ENCODE results near the gene AGPAT2.

AGPAT2 gene

DNA sequence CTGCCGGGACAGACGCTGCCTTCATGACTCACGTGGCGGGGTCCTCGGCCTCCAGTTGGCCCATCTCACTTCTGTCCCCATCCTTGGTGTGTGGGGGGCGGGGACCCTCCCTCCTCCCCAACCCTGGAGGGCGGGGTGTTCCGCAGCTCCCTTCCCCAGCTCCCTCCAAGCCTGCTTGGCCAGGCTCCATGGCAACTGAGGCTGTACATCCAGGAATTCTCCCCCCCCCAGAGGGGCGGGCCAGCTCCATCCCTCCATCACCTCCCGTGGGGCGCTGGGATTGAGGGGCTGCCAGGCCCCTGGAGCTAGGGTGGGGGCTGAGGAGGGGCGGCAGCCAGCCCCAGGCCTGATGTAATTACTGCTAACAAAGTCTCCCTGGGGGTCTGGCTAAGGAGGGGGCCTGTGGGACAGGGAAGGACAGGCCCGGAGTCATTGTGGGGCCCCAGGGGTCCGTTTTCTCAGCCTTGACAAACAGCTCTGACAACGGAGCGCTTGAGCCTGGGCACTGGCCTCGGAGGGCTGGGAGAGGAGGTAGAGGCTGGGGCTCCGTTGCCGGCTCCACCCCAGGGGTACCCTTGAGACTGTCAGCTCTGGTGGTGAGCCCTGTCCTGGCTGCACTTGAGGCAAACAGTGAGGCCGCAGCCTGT lies 33.1 kb upstream of the AGPAT2 start:
- H3K36me3 ChIP-seq (ENCODE audit: control insufficient read depth, insufficient read depth, low read length), result peaks cover 51% of the 10 kb centered on the region
- no peak overlapping the region for H3K4me3 ChIP-seq (ENCODE audit: extremely low read depth, insufficient read depth, low read length, poor library complexity, severe bottlenecking)
- H3K9me3 ChIP-seq (ENCODE audit: control insufficient read depth, low read length), result no peaks in the 10 kb centered on the region
- H3K27ac ChIP-seq (ENCODE audit: low read depth, low read length, severe bottlenecking), result peak overlapping the region; percentile 45
- H3K4me1 ChIP-seq (ENCODE audit: control insufficient read depth, insufficient read depth, low read length, poor library complexity, severe bottlenecking), result peaks cover 12% of the 10 kb centered on the region
- WGBS, 2 experiments (ENCODE audit: insufficient coverage in 2 of 2), result 44 to 49% methylated on average over 12 to 14 of the region's 20 CpGs

DNA sequence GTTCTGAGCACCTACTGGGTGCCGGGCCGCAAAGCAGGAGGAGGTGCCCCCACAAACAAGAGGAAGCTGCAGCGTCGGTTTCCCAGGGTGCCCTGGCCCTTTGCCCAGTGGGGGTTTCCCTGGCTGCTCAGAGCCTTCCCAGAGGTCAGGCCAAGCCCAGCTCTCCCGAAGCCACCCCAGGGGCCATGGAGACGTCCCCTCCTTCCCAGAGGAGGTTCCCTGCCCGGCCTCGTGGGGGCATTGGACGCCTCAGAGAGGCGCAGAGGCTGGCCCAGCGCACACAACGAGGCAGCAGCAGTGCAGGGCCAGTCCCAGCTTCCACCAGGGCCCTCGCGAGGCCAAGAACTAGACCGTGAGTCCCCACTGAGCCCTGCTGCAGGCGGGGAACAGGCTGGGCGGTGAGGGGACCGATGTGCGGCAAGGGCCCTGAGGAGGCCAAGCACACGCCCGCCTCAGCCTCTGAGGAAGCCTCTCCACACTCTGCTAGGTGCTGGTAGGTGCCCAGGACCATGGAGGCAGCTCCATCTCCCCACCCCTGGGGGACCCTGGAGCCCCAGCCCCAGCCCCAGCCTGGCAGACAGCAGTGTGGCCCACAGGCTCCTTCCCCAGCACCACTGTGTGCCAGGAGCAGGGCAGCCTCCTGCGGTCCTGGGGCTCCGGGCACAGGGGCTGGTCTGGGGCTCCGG lies 32.1 kb upstream of the AGPAT2 start:
- Histone ChIP-seq H3K4me3 (ENCODE audit: extremely low read depth, insufficient read depth, low read length, poor library complexity, severe bottlenecking) (no peak overlapping the region), H3K27ac (ENCODE audit: low read depth, low read length, severe bottlenecking) (no peak overlapping the region), H3K9me3 (ENCODE audit: control insufficient read depth, low read length) (no peaks in the 10 kb centered on the region), H3K36me3 (ENCODE audit: control insufficient read depth, insufficient read depth, low read length) (peaks cover 42% of the 10 kb centered on the region), H3K4me1 (ENCODE audit: control insufficient read depth, insufficient read depth, low read length, poor library complexity, severe bottlenecking) (peaks cover 15% of the 10 kb centered on the region)
- WGBS, 2 experiments (ENCODE audit: insufficient coverage in 2 of 2), result 91 to 95% methylated on average over 15 to 24 of the region's 24 CpGs

DNA sequence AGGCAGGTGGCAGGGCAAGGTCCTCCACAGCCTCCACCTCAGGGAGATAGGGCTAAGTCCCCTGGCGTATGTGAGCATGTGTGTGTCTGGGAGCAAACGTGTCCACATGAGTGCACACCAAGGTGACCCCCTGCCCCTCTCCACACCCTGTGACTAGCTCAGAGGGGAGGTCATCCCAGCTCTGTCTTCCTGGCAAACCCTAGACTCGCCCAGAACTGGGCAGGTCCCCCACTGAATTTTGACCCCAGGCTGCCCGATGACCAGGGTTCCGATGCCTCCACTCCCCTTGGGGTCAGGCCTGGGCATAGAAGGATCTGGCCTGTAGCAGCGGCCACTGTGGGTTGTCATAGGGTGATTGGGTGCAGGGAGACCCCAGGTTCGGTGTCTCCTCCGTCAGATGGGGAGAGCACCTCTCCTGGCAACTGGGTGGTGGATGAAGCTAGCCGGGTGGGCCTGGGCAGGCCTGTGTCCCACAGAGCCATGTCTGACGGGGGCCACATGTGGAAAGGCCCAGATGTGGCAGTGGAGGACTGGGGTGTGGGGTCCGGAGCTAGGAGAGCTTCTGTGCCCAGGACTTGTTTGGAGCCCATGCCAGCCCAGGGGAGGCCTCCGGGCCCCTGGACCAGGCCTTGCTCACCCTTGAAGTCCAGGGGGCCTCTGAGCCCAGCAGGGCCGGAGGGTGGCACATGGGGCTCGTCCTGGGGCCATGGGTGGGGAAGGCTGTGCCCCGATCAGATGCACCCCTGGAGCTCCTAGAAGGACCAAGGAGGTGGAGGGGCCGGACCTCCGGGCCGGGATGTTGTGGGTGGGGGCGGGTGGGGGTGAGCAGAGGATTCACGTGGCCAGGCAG lies 31.3 kb upstream of the AGPAT2 start:
- WGBS, 2 experiments (ENCODE audit: insufficient coverage in 2 of 2), result 96 to 99% methylated on average over 7 to 17 of the region's 20 CpGs
- H3K36me3 ChIP-seq (ENCODE audit: control insufficient read depth, insufficient read depth, low read length), result peaks cover 39% of the 10 kb centered on the region
- no peak overlapping the region for H3K4me3 ChIP-seq (ENCODE audit: extremely low read depth, insufficient read depth, low read length, poor library complexity, severe bottlenecking)
- H3K9me3 ChIP-seq (ENCODE audit: control insufficient read depth, low read length), result no peaks in the 10 kb centered on the region
- H3K27ac ChIP-seq (ENCODE audit: low read depth, low read length, severe bottlenecking), result no peak overlapping the region
- peaks cover 20% of the 10 kb centered on the region for H3K4me1 ChIP-seq (ENCODE audit: control insufficient read depth, insufficient read depth, low read length, poor library complexity, severe bottlenecking)

DNA sequence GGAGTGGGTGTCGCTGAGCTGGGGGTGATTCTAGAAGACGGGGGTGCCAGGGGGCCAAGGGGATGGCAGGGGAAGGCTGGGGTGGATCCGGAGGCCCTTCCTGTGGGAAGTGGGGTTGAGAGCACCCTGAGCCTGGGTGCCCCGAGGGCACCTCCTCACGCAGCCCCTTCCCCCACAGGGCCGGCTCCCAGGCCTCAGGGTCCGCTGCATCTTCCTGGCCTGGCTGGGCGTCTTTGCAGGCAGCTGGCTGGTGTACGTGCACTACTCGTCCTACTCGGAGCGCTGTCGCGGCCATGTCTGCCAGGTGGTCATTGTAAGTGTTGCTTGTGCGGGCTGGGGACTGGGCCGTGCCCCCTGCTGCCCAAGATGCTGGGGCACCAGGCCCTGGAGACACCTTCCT lies 30.1 kb upstream of the AGPAT2 start:
- Histone ChIP-seq H3K9me3 (ENCODE audit: control insufficient read depth, low read length) (no peaks in the 10 kb centered on the region), H3K4me1 (ENCODE audit: control insufficient read depth, insufficient read depth, low read length, poor library complexity, severe bottlenecking) (peaks cover 21% of the 10 kb centered on the region), H3K4me3 (ENCODE audit: extremely low read depth, insufficient read depth, low read length, poor library complexity, severe bottlenecking) (no peak overlapping the region), H3K27ac (ENCODE audit: low read depth, low read length, severe bottlenecking) (no peak overlapping the region), H3K36me3 (ENCODE audit: control insufficient read depth, insufficient read depth, low read length) (peaks cover 27% of the 10 kb centered on the region)
- WGBS, 2 experiments (ENCODE audit: insufficient coverage in 2 of 2), result 95 to 99% methylated on average over 11 to 15 of the region's 16 CpGs

DNA sequence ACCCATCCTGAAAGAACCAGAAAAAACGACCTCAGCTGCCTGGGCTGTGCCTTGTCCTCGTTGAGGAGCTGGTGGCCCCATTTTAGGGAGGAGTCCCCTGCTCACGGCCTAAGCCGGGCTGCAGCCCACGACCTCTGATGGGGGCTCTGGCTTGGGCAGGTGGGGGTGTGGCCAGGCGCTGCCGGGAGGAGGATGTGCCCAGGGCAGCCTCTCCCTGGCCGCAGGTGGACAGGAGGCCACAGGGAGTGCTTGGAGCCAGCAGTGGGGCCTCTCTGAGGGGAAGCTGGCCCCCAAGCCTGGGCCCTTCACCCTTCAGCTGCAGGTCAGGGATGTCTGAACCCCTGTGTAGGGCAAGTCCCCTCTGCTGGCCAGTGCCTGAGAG lies 27.6 kb upstream of the AGPAT2 start:
- Histone ChIP-seq H3K27ac (ENCODE audit: low read depth, low read length, severe bottlenecking) (peak overlapping the region; percentile 53), H3K9me3 (ENCODE audit: control insufficient read depth, low read length) (no peaks in the 10 kb centered on the region), H3K36me3 (ENCODE audit: control insufficient read depth, insufficient read depth, low read length) (peaks cover 13% of the 10 kb centered on the region), H3K4me3 (ENCODE audit: extremely low read depth, insufficient read depth, low read length, poor library complexity, severe bottlenecking) (no peak overlapping the region), H3K4me1 (ENCODE audit: control insufficient read depth, insufficient read depth, low read length, poor library complexity, severe bottlenecking) (peaks cover 16% of the 10 kb centered on the region)
- WGBS, 2 experiments (ENCODE audit: insufficient coverage in 2 of 2), result 80 to 90% methylated on average over 6 to 8 of the region's 8 CpGs

DNA sequence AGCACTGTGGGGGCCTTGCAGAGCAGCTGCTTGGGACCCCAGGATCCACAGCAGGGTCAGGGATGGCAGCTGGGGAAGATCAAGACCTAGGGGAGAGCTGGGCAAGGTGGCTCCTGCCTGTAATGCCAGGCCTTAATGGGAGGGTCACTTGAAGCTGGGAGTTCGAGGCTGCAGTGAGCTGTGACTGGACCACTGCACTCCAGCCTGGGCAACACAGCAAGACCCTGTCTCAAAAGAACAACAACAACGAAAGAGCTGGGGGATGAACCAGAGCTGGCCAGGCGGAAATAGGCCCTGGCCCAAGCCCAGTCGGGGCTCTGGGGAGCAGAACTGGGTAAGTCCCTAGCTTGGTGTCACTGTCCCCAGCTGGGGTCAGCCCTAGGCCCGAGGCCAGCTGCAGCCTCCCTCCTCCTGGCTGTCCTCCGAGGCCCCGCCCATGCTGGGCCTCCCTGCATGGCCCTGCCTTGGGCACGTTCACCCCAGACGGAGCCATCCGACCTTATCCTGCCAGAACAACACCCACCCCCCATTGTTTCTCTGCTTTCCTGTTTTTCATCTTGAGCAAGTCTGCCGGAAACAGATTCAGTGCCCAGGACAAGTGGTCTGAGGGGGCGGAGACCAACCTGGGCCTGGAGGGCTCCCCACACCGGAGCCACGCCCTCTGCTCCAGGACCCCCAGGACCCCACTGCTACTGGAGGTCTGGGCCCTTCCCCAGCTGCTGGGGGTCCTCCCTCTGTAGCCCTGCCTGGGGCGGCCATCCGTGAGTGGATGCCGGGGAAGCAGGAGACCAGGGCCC lies 27.0 kb upstream of the AGPAT2 start:
- Histone ChIP-seq H3K4me3 (ENCODE audit: extremely low read depth, insufficient read depth, low read length, poor library complexity, severe bottlenecking) (no peak overlapping the region), H3K4me1 (ENCODE audit: control insufficient read depth, insufficient read depth, low read length, poor library complexity, severe bottlenecking) (peaks cover 16% of the 10 kb centered on the region), H3K36me3 (ENCODE audit: control insufficient read depth, insufficient read depth, low read length) (peaks cover 13% of the 10 kb centered on the region), H3K27ac (ENCODE audit: low read depth, low read length, severe bottlenecking) (peak overlapping the region; percentile 53), H3K9me3 (ENCODE audit: control insufficient read depth, low read length) (no peaks in the 10 kb centered on the region)
- WGBS, 2 experiments (ENCODE audit: insufficient coverage in 2 of 2), result 85 to 93% methylated on average over 15 of the region's 17 CpGs

DNA sequence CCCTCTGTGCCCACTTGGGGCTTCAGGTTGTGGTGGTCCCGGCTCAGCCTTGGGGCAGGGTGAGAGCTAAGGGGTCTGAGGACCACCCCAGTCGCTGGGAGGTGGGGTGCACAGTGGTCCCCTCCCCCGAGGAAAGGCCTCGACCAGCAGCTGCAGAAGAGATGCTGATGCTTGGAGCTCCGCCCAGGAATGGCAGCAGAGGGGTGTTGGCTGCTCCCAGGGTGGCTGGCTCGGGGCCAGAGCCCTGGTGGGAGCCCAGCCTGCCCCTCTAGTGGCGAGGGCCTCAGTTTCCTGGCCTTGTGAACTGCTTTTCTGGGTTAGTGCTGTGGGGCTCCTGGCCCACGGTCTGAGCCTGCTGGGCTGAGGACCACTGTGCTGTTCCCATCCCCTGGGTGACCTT lies 26.3 kb upstream of the AGPAT2 start:
- H3K4me1 ChIP-seq (ENCODE audit: control insufficient read depth, insufficient read depth, low read length, poor library complexity, severe bottlenecking), result peaks cover 16% of the 10 kb centered on the region
- H3K27ac ChIP-seq (ENCODE audit: low read depth, low read length, severe bottlenecking), result no peak overlapping the region
- H3K36me3 ChIP-seq (ENCODE audit: control insufficient read depth, insufficient read depth, low read length), result peaks cover 13% of the 10 kb centered on the region
- H3K4me3 ChIP-seq (ENCODE audit: extremely low read depth, insufficient read depth, low read length, poor library complexity, severe bottlenecking), result peak overlapping the region; percentile 73
- 80 to 81% methylated on average over 8 of the region's 8 CpGs for WGBS, 2 experiments (ENCODE audit: insufficient coverage in 2 of 2)
- no peaks in the 10 kb centered on the region for H3K9me3 ChIP-seq (ENCODE audit: control insufficient read depth, low read length)

DNA sequence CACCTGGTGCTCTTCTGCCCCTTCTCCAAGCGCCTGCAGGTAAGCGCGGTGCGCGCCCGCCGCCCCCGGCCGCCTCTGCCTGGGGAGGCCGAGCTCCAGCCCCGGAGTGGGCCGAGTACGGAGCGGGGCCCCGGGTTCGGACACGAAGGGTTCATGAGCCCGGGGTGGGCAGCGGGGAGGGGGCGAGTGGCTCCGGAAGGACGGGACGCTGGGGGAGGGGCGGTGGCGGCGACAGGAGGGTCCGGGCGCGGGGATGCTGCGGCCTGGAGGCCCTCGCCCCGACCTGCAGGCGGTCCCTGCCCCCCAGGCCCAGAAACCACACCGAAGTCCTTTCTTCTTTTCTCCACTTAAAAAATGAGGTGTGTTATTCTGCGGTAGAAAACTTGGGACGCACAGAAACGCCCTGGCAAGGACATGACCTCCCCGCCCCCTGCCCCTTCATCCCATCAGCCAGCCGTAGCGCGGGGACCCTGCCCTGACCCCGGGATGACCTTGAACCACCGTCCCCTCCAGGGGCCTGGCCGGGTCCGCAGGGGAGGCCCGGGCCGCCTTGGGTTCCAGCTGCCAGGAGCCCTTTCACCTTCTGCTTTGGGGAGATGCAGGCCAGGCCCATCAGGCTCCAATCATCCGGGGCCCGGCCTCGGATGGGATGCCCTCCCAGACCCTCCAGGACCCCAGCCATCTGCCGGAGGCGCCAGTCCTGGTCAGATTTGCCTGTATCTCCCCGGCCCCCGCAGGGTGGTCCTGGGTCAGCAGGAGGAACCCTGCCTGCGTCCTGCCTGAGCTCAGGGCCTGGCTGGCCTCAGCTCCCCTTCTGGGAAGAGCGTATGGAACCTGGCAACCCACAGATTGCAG lies 25.7 kb upstream of the AGPAT2 start:
- Histone ChIP-seq H3K36me3 (ENCODE audit: control insufficient read depth, insufficient read depth, low read length) (peaks cover 13% of the 10 kb centered on the region), H3K4me3 (ENCODE audit: extremely low read depth, insufficient read depth, low read length, poor library complexity, severe bottlenecking) (peak overlapping the region; percentile 73), H3K27ac (ENCODE audit: low read depth, low read length, severe bottlenecking) (no peak overlapping the region), H3K9me3 (ENCODE audit: control insufficient read depth, low read length) (no peaks in the 10 kb centered on the region), H3K4me1 (ENCODE audit: control insufficient read depth, insufficient read depth, low read length, poor library complexity, severe bottlenecking) (peaks cover 16% of the 10 kb centered on the region)
- 11 to 15% methylated on average over 29 to 45 of the region's 56 CpGs for WGBS, 2 experiments (ENCODE audit: insufficient coverage in 2 of 2)

DNA sequence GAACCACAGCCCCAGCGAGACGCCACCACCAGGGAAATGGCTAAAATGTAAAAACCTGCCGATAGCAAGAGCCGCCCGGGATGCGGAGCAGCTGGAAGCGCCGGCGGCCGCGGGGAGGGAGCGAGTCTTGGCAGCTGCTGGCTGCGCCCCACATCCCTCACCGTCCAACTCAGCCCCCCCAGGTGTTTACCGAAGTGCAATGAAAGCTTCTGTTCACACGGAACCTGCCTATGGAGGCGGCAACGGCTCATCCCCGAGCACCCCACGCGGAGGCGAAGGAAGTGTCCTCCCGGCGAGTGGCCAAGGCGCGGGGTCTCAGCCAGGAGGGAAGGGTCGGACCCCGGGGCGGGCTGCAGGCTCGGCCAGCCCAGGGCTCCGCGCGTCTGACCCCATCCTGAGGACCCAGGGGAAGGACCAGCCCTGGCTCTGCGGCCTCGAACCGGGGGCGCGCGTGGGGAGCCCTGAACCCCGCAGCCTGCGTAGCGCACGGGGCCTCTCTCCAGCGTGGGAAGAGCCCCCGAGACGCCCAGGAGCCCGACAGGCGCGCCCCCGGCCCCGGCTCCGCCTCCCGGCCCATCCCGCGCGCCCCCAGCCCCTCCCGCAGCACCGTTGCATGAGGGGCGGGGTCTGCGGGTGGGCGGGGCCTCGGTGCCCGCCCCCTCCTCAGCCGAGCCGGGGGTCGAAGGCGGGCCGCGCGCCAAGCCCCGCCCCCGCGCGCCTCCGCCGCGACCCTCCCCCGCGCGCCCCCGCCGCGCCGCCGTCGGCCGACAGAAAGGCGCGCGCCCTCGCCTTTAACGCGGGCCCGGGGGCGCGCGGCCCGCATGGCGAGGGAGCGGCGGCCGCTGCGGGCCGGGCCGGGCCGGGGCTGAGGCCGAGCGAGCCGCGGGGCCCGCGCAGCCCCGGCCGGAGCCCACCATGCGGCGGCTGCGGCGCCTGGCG lies 24.8 kb upstream of the AGPAT2 start, which contains the start of gene DIPK1B:
Gene DIPK1B (plus strand): TSS at position 822 of the 939 bp plus-strand sequence. CDS start 94 bp downstream, at position 916.
- no peak within 1 kb of the TSS for H3K27ac ChIP-seq (ENCODE audit: low read depth, low read length, severe bottlenecking)
- H3K9me3 ChIP-seq (ENCODE audit: control insufficient read depth, low read length), result no peaks in the 10 kb centered on the region
- peaks cover 8% of the 10 kb centered on the region for H3K36me3 ChIP-seq (ENCODE audit: control insufficient read depth, insufficient read depth, low read length)
- peak within 1 kb of the TSS; percentile 73 for H3K4me3 ChIP-seq (ENCODE audit: extremely low read depth, insufficient read depth, low read length, poor library complexity, severe bottlenecking)
- 1% methylated on average over 74 to 76 of the region's 119 CpGs for WGBS, 2 experiments (ENCODE audit: insufficient coverage in 2 of 2)
- H3K4me1 ChIP-seq (ENCODE audit: control insufficient read depth, insufficient read depth, low read length, poor library complexity, severe bottlenecking), result peaks cover 16% of the 10 kb centered on the region

All from mesodermal cell (in vitro differentiated cells).